Iris pigment epithelial cell (primary cell): Measurements from ENCODE around the gene CHD8.
"Not testable (repeated sequence)": the region's sequence is repeated elsewhere in the genome, so short reads cannot be mapped to it uniquely, and the experiment has no call there.

ENCODE experiments used
- DNase-seq: peaks from one replicate; pipeline ENCODE4 v3.0.0-alpha.2; 2011; ENCODE audit warnings: low read depth

The CHD8 gene

GRCh38 chr14:21455912-21456667, at the start of gene CHD8:
CHD8 (minus strand) TSS chr14:21456123; CDS start chr14:21431643, 24,480 bp downstream.
- peak; percentile 100 for DNase-seq

- DNase-seq: no peak
Measured at GRCh38 chr14:21505012-21505553, 49.2 kb upstream of the CHD8 start.

DNA sequence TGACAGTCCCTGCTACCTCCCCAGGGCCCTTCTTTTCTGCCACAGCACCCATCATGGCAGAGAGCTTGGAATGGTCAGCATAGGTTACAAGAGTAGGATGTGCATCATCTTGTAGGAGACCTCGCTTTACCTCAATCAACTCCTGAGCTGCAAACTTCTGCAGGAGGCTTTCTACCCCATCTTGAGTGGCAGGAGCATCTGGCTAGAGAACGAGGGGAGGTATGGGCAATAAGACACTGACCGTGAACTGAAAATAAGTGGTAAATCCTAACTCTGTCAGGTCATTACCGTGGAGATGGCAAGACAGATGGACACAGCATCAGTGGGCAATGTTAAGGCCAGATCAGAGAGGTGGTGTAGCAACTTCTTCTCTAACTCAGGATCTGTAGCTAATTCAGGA, 47.5 kb upstream of the CHD8 start:
- DNase-seq: no peak

- no peak for DNase-seq
Measured at GRCh38 chr14:21501568-21501967, 45.6 kb upstream of the CHD8 start.

DNA sequence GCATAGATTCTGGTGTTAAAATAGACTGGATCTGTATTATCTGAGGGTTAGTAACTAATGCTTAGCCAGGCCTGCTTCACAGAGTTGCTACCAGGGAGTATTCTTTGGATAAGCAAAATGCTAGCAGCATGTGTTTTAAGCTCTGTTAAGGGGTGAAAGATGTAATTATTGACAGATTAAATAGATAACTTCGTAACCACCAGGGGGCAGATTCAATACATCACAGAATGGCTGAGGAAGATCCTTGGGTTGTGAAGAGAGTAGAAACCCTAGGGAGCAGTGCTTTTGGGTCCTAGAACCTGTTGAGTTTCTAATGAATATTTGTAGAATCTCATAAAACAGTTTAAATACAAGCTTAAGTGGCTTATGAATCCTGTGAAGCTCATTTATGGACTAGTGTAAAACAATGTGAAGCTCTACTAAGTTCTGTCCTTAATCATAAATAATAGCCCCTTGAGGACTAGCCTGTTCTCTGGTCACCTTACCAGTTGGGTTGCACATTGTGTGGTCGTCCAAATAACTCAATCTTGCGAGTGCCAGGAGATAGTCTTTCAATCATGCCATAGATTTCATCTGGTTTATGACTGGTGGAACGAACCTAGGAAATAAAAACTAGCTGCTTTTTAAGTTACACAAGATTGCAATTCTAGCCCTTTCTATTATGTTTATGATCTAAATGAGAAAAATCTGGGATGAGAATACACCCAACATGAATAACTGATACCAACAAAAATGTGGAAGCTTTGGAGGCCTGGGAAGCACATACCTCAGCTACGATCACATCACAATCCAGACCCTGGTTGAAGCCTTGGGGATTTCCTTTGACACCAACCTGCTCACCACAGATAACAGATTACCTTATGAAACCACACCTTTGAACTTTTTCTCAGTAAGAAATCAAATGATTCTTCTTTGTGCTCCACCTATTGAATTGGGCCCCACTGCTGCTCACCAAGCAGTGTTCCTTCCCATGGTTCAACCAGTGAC, 42.9 kb upstream of the CHD8 start:
- DNase-seq: peak; percentile 57

- peak; percentile 90 for DNase-seq
Measured at GRCh38 chr14:21496453-21496852, 40.5 kb upstream of the CHD8 start.

DNA sequence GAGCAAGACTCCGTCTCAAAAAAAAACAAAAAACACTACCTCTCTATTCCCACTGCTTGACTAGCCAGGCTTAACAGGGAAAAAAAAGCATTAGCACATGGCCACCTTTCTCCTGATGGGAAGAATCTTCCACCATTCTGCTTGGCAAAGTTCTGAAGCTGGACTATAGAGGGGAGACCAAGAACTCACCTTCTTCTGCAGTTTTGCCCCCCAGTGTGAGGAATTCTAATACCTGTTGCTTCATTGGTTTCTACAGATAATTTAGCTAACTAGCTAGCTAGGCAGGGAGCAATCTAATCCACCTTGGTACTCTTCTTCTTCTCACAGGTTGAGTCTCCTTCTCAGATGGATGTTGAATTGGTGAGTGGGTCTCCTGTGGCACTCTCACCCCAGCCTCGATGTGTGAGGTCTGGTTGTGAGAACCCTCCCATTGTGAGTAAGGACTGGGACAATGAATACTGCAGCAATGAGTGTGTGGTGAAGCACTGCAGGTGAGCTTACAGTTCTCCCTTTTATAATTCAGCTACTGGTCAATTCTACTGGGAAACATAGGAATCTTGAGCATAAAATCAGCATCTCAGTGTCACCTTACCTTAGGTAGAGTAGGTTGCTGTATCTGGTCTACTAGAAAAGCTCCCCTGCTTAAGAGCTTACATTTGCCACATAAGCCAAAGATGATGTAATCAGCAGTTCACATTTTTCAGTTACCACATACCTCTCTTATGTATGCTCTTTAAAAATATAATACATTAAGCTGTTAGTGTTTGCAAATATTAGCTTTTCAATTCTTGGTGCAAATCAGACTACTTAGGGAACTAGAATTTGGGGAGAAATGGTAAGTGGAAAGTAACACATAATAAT, 39.2 kb upstream of the CHD8 start:
- peak; percentile 91 for DNase-seq

- peak; percentile 94 for DNase-seq
Measured at GRCh38 chr14:21486640-21487087, 30.7 kb upstream of the CHD8 start.

- peak; percentile 99 for DNase-seq
Measured at GRCh38 chr14:21476925-21477681, 21.2 kb upstream of the CHD8 start, which contains the start of the genes RAB2B and TOX4. RAB2B (minus strand) TSS chr14:21476959; CDS start chr14:21476872, 87 bp downstream. TOX4 (plus strand) TSS chr14:21477195; CDS start chr14:21477279, 84 bp downstream.

- peak; percentile 66 for DNase-seq
Measured at GRCh38 chr14:21476523-21476924, 20.6 kb upstream of the CHD8 start.

DNA sequence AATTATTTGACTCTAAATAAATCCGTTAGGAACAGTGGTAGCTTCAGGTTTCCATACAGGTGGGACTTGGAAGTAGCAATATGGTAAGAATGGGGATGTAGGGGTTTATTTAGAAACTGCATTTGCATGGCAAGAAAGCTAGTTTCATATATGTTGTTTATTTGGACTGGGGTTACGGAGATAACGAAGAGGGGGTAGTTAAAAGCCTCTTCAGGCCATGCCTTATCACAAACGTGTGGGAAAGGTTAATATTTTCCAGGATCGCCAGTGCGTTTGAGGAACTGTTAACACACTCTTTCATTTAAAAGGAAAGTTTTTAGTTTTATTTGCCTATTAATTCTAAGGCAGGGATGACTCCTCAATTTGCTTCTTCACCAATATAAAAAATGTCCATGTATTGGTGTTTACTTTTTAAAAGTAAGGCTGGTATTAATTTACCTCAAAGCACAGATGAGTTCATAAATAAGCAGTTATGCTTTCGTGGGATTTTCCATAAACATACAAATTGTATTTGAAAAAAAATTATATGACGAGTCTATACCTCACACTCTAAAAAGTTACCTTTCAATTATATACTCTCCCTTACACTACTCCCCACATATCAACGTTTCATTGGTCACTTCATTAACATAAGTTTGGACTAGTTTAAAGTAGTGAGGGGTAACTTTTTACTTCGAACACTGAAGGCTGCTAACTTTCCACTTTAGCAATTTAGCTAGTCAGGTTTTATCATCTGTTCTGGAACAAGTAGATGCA, 20.0 kb upstream of the CHD8 start:
- DNase-seq: no peak

GRCh38 chr14:21467616-21468015, 11.7 kb upstream of the CHD8 start:
- peak; percentile 92 for DNase-seq

GRCh38 chr14:21455592-21455911, 371 bp downstream of the CHD8 start:
- DNase-seq: peak; percentile 31

DNA sequence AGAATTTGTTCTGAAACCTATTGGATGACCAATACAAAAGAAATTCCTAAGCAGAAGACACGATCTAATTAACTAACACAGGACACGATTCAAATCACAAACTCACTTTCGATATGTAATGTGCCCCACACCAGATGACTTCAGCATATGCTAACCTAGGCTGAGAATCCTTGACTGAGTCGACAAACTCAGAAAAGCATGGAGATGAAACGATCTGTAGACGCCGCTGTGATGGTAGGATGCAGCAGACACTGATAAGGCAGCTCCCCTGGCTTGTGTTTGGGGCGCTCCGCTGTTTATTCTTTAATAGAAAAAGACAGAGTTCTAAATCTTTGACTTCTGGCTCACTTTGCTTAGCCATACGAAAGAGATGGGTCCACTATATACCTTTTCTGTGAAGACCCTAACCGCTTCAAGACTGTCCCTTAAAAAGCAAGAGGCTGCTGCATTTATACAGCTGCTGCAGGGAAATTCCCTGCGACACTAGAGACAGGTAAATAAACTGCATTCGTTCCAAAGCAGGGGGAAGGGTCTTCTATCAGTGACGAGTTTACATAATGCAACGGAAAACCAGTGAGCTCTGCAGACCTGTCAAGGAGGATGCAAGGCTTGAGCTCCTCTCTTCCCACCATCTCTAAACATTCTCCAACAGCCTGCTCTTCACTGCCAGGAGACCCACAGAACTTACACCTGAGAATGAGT, 929 bp downstream of the CHD8 start:
- DNase-seq: peak; percentile 19

DNA sequence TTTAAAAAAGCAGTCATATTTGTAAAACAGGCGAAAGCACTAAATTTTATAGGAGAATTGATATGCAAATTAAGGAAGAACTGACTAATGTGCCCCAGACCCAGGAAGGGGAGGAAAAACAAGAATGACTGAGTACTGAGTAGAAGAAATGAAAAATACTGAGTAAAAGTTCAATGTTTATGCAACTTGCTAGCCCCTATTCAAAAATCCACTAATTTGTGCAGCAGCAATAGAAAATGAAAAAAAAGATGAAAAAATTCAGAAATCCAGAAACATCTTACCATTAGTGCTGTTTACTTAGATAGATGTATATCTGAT, 6.1 kb downstream of the CHD8 start:
- DNase-seq: no peak

GRCh38 chr14:21442657-21443056, 13.3 kb downstream of the CHD8 start:
- DNase-seq: not testable (repeated sequence)

GRCh38 chr14:21440859-21441258, 15.1 kb downstream of the CHD8 start:
- DNase-seq: no peak

DNA sequence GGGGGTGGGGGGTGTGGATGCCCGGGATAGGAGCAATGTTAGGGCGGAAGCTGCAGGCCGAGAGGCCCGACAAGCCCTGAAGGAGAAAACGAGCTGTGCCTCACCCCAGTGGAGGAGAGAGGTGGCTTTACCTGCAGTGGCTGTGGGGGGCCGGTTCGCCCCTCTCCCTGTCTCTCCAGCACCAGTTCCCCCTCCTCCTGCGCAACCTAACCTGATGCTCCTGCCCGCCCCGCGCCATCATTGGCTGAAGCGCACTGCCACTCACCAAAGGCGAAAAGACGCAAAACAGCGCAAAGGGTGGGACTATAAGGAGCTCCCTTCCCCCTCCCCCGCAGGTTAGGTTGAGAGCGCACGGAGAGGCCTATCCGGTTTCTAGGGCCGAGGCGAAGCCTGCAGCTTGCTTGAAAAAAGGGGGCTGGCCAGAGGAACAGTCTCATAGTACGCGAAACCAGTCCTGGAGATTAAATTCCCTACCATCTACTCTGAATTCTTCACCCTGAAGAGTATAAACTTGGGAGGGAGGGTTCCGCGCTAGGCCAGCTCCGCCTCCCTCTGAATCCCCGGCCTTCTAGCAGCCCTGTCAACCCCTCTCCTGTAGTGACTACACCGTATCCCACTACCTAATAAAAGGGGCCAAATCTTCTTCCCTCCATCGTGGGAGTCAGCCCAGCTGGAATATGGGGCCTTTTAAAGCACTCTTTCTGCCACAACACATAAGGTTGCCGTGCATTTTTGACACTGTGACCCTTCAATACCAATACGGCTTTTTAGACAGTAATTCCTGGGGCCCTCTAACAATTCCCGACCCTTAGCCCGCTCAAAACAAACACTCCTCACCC, 18.6 kb downstream of the CHD8 start:
- peak; percentile 99 for DNase-seq
